HG03342 (cell line): Measurements from ENCODE around the gene CDK1.

Experiments
- ATAC-seq: cut with Tn5 transposase; IDR thresholded peaks from one replicate; pipeline ENCODE4 v1.9.1; 2021; ENCODE audit warnings: mild to moderate bottlenecking, moderate library complexity; ENCODE audit not compliant: unreplicated experiment

Gene CDK1

DNA sequence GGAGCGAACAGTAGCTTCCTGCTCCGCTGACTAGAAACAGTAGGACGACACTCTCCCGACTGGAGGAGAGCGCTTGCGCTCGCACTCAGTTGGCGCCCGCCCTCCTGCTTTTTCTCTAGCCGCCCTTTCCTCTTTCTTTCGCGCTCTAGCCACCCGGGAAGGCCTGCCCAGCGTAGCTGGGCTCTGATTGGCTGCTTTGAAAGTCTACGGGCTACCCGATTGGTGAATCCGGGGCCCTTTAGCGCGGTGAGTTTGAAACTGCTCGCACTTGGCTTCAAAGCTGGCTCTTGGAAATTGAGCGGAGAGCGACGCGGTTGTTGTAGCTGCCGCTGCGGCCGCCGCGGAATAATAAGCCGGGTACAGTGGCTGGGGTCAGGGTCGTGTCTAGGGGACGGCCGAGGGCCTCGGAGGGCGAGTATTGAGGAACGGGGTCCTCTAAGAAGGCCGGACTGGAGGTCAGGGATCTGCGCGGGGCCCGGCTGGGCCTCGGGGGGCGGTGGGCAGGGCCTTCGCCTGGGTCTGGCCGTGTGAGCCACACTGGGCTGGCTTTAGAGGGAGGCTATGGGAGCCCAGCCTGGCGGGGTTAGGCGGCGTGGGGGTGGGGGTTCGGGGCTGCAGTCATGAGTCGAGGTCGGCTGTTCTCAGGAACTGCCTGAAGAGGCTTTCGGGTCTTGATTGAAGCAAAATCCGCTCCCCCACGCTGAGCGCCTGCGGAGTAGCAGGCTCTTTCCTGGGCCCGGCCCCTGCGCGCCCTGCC lies at the start of gene CDK1:
Gene CDK1, plus strand, starts transcription at position 265 of the 757 bp plus-strand sequence. CDS start 1,688 bp downstream, outside the sequence.
- ATAC-seq = peak; percentile 95

GRCh38 chr10:60729106-60729505 lies 49.2 kb upstream of the CDK1 start:
- ATAC-seq = no peak

DNA sequence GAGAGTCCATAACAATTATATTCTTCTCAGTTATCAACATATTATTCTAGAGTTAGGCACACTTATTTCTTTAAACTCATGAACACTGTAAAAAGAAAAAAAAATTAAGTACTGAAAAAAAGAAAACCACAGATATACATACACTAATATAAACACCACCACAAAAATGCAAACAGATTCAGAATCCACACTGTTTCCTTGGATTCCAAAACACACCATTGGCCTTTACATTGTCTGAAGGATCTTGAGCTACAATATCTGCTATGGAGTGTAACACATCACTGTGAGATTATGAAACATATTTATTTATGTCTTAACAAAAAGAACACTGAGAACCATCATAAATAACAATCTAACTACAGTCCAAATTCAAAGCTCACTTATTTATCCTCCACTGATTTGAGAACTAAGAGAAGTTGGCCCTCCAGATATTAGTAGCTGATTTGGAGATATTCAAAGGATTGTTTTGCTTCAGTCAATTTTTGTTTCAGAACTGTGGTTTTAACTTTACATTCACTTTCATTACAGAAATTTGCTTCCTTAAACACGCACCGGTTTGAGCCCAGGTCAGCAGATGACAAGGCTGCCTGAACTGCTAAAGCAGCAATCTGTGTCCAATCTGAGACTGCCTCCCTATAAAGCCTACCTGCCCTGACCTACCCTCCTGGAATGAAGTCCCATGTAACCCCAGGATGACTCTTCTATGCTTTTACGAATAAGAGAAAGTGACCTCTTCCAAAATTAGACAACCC lies 47.0 kb upstream of the CDK1 start:
- peak; percentile 79 for ATAC-seq

DNA sequence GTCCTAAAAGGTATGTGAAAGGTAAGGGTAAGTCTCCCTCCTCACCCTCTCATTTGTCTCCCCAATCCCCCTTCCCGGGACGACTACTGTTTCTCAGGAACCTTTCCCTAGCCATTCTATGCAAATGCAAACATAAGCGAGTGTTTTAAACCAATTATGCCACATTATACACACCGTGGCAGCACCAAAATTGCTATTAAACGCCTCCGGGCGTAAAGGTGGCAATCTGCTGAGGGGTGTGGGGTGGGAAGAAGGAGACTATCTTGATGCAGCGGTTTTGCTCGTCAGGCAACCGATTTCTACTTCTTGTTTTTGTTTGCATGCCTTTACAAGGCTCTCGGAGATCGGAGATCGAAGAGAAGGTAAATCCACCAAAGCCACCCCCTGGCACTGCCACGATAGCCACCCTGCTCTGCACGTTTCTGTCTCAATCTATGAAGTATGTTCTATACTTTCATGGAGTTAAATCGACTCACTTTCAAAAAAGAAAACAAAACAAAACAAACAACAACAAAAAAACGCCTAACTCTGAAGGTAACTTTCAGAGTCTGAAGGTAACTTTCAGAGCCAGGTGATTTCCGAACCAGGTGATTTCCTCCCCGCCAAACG lies 46.0 kb upstream of the CDK1 start:
- no peak for ATAC-seq

DNA sequence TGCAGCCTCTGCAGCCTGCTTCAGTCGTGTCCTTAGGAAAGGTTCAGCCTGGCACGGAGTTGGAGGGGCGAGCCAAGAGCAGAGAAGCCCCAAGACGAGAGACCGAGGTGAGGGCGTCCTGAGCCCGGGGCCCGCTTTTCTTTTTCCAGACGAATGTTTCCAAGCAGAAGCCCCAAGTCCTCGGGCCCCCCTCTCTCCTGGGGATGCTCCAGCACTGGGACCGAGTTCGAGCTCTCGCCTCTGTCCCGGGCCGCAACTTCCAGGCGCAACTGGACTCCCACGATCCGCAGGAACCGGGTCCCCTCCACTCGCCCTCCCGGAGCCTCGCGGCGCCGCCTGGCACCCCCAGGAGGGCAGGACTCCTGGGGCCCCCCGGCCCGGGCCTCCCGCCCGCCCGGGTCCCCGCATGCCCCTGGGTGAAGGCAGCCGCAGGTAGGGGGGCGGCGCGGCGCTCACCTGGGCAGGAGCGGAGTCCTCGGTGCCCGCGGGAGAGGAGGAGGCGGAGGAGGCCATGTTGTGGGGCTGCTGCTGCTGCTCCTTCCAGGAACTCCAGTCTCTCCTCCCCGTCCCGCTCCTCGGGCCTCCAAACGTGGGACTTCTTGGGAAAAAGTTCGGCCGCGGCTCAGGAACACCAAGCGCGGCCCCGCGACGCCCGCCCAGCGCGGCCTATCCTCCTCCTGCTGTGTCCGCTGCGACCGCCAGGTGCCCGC lies 45.3 kb upstream of the CDK1 start:
- ATAC-seq = peak; percentile 63

GRCh38 chr10:60733517-60733822 lies 44.8 kb upstream of the CDK1 start:
- ATAC-seq = no peak

GRCh38 chr10:60733826-60734225 lies 44.5 kb upstream of the CDK1 start:
- no peak for ATAC-seq

GRCh38 chr10:60734226-60734625 lies 44.1 kb upstream of the CDK1 start:
- no peak for ATAC-seq

DNA sequence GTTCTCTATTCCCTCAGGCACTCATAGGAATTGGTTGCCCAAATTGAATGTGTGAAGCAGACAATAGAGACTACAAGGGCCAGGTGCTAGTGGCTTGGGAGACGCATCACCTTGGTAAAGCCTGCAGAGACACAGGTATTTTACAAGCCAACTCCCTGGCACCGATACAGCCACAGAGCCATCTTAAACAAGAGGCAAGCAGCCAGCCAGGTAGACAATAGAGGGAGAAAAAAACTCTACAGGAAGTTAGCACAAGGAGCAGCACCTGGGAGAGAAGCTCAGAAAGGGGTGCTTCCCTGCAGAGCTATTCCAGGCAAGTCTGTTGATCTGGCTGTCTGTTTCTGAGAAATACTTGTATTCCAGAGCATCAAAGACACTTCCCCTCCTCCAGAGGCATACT lies 43.0 kb upstream of the CDK1 start:
- ATAC-seq = no peak

DNA sequence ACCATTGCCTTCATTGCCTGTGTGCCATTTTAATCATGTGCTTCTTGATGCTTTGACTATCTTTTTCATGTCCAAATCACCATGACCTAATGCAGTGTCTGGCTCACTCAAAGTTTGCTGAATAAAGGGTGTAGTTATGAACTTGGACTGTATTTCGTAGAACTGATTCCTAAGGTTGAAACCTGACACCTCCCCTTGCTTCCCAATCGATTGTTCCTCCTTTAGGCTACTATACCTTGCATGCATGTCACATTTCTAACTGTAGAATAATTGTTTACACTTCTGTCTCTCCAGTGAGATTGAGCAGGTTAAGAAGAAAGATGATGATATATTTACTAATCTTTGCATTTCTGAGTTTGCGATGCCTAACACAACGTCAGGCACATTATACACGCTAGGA lies 41.0 kb upstream of the CDK1 start:
- ATAC-seq = no peak

DNA sequence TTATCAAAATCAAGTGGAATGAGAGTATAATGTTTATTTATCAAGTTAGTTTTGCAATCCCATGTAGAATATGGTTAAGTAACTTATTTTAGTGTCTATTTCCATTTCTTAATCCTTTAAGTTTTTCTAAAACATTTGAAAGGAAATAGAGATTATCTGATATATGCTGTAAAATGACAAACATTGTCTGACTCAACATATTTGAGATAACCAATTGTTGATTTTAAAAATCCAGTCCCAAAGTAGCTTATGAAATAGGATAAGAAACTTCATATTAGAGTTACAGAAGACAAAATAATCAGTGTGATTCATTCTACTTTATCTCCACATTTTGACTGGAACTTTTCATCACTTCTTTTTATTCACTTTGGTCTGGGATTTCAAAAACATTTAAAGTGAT lies 38.7 kb upstream of the CDK1 start:
- ATAC-seq = no peak

DNA sequence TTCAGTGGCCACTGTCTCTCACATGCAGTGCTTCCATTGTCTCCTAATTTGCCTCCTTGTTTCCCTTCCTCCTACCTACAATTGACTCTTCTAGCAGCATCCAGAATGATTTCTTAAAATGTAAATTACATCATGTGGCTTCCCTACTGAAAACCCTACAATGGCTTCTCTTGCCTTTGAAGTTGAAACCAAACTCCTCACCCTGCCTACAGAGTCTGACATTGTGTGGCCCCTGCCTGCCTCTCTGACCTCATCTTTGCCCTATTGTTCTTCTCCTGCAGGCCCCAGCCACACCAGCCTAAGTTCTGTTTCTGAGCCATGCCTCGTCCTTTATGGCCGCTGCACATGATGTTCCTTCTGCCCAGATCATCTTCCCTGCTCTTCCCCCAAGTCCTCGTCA lies 35.8 kb upstream of the CDK1 start:
- no peak for ATAC-seq

GRCh38 chr10:60747817-60748469 lies 30.3 kb upstream of the CDK1 start:
- ATAC-seq = no peak

DNA sequence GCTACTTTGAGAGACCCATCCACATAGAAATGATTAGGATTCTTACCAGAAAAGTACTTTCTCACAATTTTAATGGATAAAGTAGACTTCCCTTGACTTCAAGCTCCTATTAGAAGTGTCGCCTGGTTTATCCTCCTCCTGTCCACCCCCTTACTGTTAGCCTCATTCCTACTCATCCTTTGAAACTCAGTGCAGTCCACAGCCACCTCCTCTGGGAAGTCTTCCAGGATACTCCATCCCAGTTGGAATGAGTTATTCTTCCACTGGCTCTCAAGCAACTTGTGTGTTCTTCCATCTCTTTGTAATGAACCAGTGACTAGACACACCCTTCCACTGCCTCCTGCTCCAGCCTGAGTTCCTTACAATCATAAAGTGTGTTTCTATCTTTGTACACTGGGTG lies 25.1 kb upstream of the CDK1 start:
- ATAC-seq = no peak

GRCh38 chr10:60753817-60754216 lies 24.5 kb upstream of the CDK1 start:
- ATAC-seq = no peak

DNA sequence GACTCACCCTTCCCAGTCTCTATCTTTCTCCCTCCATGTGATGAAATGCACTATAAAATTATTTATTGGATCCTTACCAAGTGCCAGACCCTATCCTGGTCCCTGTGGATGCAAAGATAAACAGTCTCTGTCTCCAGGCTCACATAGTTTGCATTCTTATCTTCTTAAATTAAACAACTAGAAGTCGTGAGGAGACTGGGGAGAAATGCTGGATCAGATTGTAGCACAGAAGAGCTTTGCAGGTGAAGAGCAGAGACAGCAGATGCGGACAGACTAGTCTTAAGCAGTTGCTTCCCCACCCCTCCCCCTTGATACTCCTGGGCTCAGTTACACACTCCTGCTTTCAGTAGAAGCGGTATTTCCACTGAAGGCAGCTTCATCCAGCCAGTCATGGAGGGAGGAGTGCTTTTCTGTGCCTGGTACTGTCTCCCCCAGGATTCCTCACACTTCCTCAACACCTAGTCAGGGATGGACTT lies 20.8 kb upstream of the CDK1 start:
- no peak for ATAC-seq

DNA sequence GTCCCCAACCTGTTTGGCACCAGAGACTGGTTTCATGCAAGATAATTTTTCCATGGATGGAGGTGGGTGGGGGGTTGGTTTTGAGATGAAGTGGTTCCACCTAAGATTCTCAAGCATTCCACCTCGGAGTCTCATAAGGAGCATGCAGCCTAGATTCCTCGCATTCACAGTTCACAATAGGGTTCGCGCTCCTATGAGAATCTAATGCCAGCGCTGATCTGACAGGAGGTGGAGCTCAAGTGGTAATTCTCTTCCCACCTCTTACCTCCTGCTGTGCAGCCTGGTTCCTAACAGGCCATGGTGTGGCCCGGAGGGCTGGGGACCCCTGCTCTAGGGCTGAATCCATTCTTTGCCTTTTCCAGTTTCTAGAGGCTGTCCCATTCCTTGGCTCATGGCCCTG lies 19.1 kb upstream of the CDK1 start:
- no peak for ATAC-seq

DNA sequence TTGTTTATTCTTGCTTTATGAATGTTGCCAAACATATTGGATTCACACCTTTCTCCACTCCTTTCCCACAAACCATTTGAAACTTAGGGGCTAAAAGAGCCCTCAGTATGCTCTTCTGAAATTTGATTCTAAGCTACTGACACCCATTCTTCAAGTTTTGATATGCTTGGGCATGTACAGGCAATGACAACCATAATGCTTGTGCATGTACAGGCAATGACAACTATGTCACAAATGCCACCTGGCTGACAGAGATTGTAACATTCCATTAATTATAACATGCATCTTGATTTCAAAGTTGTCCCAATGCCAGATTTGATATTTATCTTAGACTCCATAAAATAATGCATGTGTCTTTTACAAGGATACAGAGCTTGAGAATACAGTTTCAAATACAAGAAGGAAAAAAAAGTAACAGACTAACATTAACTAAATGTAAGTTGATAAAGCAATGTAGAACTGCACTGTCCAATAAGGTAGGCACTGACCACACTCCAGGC lies 17.5 kb upstream of the CDK1 start:
- no peak for ATAC-seq

DNA sequence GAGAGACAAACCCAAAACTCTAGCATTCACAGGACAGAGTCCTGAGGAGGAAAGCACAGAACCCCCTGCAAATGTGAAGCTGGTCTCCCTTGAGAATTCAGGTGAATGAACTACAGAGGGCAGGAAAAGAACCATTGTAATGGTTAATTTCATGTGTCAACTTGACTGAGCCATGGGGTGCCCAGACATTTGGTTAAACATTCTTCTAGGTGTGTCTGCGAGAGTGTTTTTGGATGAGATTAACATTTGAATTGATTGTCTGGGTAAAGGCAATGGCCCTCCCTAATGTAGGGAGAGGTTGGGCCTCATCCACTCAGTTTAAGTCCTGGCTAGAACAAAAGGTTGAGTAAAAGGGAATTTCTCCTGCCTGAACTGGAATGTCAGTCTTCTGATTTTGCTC lies 15.7 kb upstream of the CDK1 start:
- no peak for ATAC-seq

- no peak for ATAC-seq
Measured at GRCh38 chr10:60767424-60767823, 10.9 kb upstream of the CDK1 start.

GRCh38 chr10:60769406-60769805 lies 8.9 kb upstream of the CDK1 start:
- no peak for ATAC-seq
